T follicular helper cell (primary cell): ENCODE results near the gene RTN4.
"Not testable (repeated sequence)": the region's sequence is repeated elsewhere in the genome, so short reads cannot be mapped to it uniquely, and the experiment has no call there.

Experiments
- DNase-seq: peaks from one replicate; pipeline ENCODE4 v3.0.0-alpha.2; 2020; ENCODE audit warnings: low read depth

Gene RTN4

DNA sequence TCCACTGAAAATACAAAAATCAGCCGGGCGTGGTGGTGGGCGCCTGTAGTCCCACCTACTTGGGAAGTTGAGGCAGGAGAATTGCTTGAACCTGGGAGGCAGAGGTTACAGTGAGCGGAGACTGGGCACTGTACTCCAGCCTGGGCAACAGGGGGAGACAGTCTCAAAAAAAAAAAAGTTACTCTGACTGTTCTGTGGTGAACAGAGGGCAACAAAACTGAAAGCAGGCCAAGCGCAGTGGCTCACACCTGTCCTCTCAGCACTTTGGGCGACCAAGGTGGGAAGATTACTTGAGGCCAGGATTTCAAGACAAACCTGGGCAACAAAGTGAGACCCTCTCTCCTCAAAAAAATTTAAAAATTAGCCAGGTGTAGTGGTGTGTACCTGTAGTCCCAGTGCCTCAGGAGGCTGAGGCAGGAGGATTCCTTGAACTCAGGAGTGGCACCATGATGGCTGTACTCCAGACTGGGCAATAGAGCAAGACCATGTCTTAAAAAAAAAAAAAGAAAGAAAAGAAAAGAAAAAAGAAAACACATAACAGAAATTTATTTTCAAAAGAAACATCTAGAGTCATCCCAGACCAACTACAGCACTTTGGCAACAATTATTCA, 13.6 kb upstream of the RTN4 start:
- DNase-seq: no peak

GRCh38 chr2:55063226-55063625, 13.0 kb upstream of the RTN4 start:
- DNase-seq: no peak

DNA sequence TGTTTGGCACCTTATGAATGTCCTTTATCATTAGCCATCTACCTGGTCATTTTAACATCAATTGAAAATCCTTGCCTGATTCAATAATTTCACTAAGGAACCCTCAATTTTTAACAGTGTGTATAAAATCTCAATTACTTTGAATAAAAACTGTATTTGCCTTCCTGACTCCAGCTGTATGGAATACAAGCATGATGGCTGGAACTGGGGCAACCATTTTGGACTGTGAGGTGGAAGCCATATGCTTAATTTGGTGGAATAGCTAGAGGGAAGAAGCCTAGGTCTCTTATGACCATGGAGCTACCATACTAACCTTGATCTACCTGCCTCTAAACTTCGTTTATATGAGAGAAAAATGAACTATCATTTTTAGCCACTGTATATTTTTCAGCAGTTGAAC, 12.5 kb upstream of the RTN4 start:
- DNase-seq: no peak

DNA sequence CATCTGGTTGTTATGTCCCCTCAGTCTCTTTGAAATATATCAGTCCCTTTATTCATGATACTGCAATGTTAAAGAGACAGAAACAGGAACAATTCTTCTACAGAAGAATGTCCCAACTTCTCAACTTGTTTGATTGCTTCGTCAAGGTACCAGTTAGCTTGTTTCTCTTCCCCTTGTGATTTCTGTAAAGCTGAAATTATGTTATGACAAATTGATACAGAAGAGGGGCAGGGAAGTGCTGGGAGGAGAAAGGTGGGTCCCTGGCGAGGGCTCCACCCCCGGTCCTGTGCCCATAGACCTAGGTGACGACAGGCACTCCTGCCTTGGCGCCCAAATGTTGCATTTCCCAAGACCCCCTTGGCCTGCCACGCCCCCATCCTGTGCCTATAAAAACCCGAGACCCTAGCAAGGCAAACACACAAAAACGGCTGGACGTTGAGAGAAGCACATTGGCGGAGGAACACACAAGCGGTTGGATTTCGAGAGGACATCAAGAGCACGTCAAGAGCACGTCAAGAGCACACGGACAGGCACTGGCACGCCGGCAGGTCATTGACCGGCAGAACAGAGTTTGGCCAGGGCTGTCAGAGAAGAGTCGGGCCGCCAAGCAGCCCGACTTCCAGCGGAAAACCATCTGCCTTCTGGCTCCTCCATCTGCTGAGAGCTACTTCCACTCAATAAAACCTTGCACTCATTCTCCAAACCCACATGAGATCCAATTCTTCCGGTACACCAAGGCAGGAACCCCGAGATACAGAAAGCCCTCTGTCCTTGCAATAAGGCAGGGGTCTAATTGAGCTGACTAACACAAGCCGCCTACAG, 11.5 kb upstream of the RTN4 start:
- DNase-seq: no peak

GRCh38 chr2:55059793-55060192, 9.5 kb upstream of the RTN4 start:
- DNase-seq: no peak

- DNase-seq: no peak
Measured at GRCh38 chr2:55057474-55057873, 7.2 kb upstream of the RTN4 start.

DNA sequence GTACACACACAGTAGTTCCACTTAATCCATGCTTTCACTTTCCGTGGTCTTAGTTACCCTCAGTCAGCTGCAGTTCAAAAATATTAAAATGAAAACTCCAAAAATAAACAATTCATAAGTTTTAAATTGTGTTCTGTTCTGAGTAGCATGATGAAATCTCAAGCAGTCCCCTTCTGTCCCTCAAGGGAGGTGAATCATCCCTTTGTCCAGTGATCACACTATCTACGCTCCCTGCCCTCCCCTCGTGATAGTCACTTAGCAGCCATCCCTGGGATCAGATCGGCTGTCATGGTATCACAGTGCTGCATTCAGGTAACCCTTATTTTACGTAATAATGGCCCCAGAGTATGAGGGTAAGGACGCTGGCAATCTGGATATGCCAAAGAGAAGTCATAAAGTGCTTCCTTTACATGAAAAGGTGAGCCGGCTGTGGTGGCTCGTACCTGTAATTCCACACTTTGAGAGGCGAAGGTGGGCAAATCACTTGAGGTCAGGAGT, 5.8 kb upstream of the RTN4 start:
- no peak for DNase-seq

GRCh38 chr2:55054106-55054875, 4.0 kb upstream of the RTN4 start:
- DNase-seq: no peak

DNA sequence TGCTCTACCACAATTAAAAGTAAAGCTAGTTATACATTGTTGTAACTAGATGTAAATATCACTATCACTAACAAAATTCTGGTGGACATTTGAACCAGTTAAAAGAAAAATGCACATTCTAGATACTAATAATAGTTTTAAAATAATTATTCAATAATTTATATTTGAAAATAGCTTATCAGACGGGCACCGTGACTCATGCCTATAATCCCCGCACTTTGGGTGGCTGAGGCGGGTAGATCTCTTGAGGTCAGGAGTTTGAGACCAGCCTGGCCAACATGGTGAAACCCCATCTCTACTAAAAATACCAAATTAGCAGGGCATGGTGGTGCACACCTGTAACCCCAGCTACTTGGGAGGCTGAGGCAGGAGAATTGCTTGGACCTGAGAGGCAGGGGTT, 3.0 kb upstream of the RTN4 start:
- not testable (repeated sequence) for DNase-seq

DNA sequence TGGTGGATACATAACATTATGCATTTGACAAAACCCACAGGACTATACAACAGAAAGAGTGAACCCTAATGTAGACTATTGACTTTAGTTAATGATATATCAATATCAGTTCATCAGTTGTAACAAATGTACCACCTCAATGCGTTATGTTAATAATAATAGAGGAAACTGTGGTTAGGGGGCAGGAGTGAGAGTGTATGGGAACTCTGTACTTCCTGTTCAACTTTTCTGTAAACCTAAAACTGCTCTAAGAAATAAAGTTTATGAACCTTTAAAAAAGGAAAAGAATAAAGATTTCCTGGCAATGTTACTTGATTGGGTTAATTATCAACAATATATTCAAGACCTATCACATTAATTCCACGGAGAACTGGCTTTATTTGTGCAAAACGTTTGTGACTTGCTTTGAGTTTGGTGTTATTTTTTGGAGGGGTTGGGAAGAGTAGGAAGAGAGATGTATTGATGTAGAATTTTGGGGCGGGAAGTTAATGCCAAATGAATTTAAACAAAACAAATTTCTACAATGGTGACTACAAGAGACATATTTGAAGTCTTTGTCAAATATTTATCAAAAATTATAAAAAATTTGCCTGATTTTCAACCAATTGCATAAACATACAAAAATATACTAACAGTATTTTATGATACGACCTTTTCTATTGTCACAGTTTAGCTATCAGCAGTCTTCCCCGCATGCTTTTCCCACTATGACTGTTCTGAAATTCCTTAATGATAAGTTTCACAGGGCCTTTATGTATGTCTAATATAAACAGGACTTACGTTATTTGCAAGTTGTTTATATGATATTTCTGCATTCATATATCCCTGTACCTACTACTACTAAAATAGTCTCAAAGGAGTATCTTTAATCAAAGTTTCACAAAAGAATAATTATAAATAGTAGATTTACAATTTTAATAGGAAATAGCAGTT, 2.1 kb upstream of the RTN4 start:
- no peak for DNase-seq

- peak; percentile 27 for DNase-seq
Measured at GRCh38 chr2:55051026-55051866, 995 bp upstream of the RTN4 start.

DNA sequence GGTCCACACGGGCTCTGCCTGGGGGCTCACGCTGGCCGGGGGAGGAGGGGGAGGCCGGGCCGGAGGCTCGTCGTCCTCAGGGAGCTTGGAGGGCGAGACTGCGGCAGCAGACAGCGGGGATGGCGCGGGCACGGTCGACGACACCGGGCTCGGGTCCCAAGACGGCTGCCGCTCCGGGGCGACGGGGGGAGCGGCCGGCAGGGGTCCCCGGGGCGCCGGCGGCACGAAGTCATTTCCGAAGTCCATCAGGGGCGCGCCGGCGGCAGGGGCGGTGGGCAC, 491 bp downstream of the RTN4 start:
- DNase-seq: no peak

- peak; percentile 34 for DNase-seq
Measured at GRCh38 chr2:55049043-55049820, 1.0 kb downstream of the RTN4 start.

GRCh38 chr2:55048508-55049042, 1.7 kb downstream of the RTN4 start:
- no peak for DNase-seq

- DNase-seq: no peak
Measured at GRCh38 chr2:55047677-55048299, 2.5 kb downstream of the RTN4 start.

- no peak for DNase-seq
Measured at GRCh38 chr2:55045780-55046179, 4.5 kb downstream of the RTN4 start.

- DNase-seq: no peak
Measured at GRCh38 chr2:55043841-55044240, 6.4 kb downstream of the RTN4 start.

GRCh38 chr2:55038428-55038827, 11.8 kb downstream of the RTN4 start:
- no peak for DNase-seq

DNA sequence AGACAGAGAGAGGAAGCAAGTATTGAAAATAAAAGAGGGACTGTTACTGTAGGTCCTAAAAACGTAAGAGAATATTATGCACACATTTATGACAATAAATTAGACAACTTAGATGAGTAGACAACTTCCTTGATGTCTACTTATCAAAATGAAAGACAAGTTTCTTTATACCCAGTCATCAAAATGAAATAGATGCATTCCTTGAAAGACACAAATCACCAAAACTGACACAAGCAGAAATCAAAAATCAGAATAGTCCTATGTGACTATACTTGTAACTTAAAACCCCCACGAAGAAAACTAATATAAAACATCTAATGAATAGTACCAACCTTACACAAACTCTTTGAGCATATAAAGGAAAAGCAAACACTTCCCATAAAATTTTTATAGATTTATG, 14.5 kb downstream of the RTN4 start:
- no peak for DNase-seq
